Jurkat, Clone E6-1 (cell line): ENCODE measurements around the gene TBCE.

Experiments used
- DNase-seq: peaks from one replicate; pipeline ENCODE4 v3.0.0-alpha.2; 2011; ENCODE audit warnings: low read depth, low spot score
- H3K4me3 ChIP-seq: 2 replicates; pipeline ENCODE4 v1.5.1; 2011; ENCODE audit warnings: mild to moderate bottlenecking, low read length, control low read depth, moderate library complexity

The TBCE gene

DNA sequence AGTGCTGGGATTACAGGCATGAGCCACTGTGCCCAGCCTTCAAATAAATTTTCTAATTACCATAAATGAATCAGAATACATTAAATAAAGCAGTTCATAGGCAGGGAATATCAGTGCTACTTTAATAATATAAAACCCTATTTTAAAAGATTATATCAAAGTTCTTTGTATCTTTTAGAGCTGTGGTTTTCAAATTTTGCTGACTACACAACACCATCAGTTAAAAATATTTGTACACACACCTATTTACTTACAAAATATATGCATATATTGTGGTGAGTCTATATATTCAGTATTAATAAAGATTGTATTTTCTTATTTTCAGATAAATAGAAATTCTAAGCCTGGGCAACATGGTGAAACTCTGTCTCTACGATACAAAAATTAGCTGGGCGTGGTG, 118.3 kb downstream of the TBCE start:
- DNase-seq, result no peak
- H3K4me3 ChIP-seq, result no peak overlapping the region

GRCh38 chr1:235486321-235486720, 119.1 kb downstream of the TBCE start:
- DNase-seq, result no peak
- H3K4me3 ChIP-seq, result no peak overlapping the region

GRCh38 chr1:235491644-235492043, 124.4 kb downstream of the TBCE start:
- peak; percentile 56 for DNase-seq
- H3K4me3 ChIP-seq, result no peak overlapping the region

DNA sequence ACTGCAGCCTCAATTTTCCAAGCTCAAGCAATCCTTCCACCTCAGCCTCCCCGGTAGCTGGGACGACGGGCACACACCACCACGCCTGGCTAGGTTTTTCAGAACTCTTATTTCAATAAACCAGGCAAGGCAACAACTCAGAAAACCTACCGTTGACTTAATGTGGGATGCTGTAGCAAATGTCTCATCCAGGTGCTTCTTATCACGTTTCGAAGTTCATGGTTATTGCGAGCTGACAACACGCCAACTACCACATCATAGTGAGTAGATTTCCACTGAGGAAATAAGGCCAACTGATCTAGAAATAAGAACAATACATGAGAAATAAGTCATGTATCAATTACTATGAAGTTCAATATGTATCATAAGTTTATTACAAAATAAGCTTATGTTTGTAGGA, 127.3 kb downstream of the TBCE start:
- peak; percentile 96 for DNase-seq
- H3K4me3 ChIP-seq, result no peak overlapping the region

GRCh38 chr1:235495030-235495429, 127.8 kb downstream of the TBCE start:
- peak overlapping the region; percentile 2; the same call in 1 of the 2 replicates for H3K4me3 ChIP-seq
- DNase-seq, result no peak

DNA sequence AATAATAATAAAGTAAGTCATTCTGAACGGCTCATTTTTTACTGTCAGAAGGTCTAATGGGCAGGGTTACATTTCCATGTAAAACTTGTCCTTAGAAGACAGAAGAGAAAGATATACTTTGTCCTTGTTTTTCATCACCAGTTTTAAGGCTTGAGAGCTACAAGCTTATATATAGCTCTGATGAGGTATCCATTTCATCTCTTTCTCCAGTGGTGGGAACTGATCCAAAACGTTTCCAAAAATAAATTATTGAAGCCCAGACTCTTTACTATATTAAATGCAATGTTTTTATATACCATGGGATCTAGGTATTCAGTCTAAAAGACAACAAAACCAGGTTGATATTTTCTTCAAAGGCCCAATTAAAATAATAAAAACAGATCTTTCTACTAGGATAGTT, 128.3 kb downstream of the TBCE start:
- DNase-seq, result no peak
- H3K4me3 ChIP-seq, result no peak overlapping the region

- DNase-seq, result no peak
These were observed 133.8 kb downstream of the TBCE start for GRCh38 chr1:235500971-235501540.

More at GRCh38 chr1:235500971-235501540, 133.8 kb downstream of the TBCE start:
- no peak overlapping the region for H3K4me3 ChIP-seq
